Naive thymus-derived CD4-positive, alpha-beta T cell (primary cell): Measurements from ENCODE around the gene CTSA. TPM values are rescaled to one million over a fixed set of nuclear protein-coding genes. Genes with fewer than 3 reads are reported as not detected.

Source experiments
- ATAC-seq: fragments of 150-1000 bp; cut with Tn5 transposase; 2 replicates; pipeline ENCODE4 v1.10.0; 2021; ENCODE audit warnings: mild to moderate bottlenecking, moderate library complexity
- CTCF ChIA-PET: fragments of 350-600 bp; sonication (Branson Sonifier 250); formaldehyde crosslinking; loops from one replicate; lab custom pipeline; 2021; ENCODE audit warnings: antibody characterized with exemption; lab: Charles Lee
- POLR2A ChIA-PET: fragments of 350-600 bp; sonication (Branson Sonifier 250); formaldehyde crosslinking; loops from one replicate; lab custom pipeline; 2021; ENCODE audit warnings: antibody characterized with exemption, inconsistent platforms; lab: Charles Lee
- DNase-seq, 9 donors: peaks; one replicate each; pipeline versions ENCODE4 v3.0.0 to v3.0.0-alpha.2; 2020 to 2022; ENCODE audit warnings: mixed read lengths in 1 of 9
- H3K27ac ChIP-seq: one replicate; pipeline ENCODE4 v1.7.0; 2013; ENCODE audit warnings: mild to moderate bottlenecking, low read depth, low read length, moderate library complexity
- H3K27me3 ChIP-seq, 2 donors: one replicate each; pipeline ENCODE4 v1.7.0; 2013; ENCODE audit warnings: low read length in 2 of 2, mild to moderate bottlenecking in 2 of 2, moderate library complexity in 2 of 2; ENCODE audit not compliant: control insufficient read depth in 2 of 2, insufficient read depth in 2 of 2
- H3K36me3 ChIP-seq, 3 experiments: 1 replicate in 2 of 3; 2 replicates in 1 of 3; pipeline ENCODE4 v1.7.0; 2013; ENCODE audit warnings: low read length in 3 of 3, mild to moderate bottlenecking in 3 of 3, moderate library complexity in 1 of 3; ENCODE audit not compliant: insufficient read depth in 3 of 3, control insufficient read depth in 2 of 3
- H3K4me1 ChIP-seq, 2 donors: one replicate each; pipeline ENCODE4 v1.7.0; 2013; ENCODE audit warnings: low read length in 2 of 2, mild to moderate bottlenecking in 2 of 2, moderate library complexity in 1 of 2; ENCODE audit not compliant: control insufficient read depth in 2 of 2, insufficient read depth in 2 of 2
- H3K4me3 ChIP-seq: 2 replicates; pipeline ENCODE4 v1.7.0; 2013; ENCODE audit warnings: mild to moderate bottlenecking, low read length
- H3K9me3 ChIP-seq, 3 experiments: 1 replicate in 2 of 3; 2 replicates in 1 of 3; pipeline ENCODE4 v1.7.0; 2013; ENCODE audit warnings: low read length in 3 of 3; ENCODE audit not compliant: control insufficient read depth in 2 of 3
- H3K27ac Mint-ChIP-seq, 9 donors: one replicate each; pipeline ENCODE4 v1.8.0; 2020 to 2022; ENCODE audit warnings: mixed read lengths in 9 of 9, mild to moderate bottlenecking in 8 of 9, moderate library complexity in 5 of 9, inconsistent platforms in 2 of 9
- H3K27me3 Mint-ChIP-seq, 5 donors: one replicate each; pipeline ENCODE4 v1.8.0; 2021 to 2022; ENCODE audit warnings: mixed read lengths in 5 of 5, mild to moderate bottlenecking in 1 of 5
- H3K36me3 Mint-ChIP-seq, 5 donors: one replicate each; pipeline ENCODE4 v1.8.0; 2020 to 2022; ENCODE audit warnings: mixed read lengths in 5 of 5, mild to moderate bottlenecking in 3 of 5, inconsistent platforms in 1 of 5
- H3K4me1 Mint-ChIP-seq, 7 donors: one replicate each; pipeline ENCODE4 v1.8.0; 2020 to 2022; ENCODE audit warnings: mixed read lengths in 7 of 7, mild to moderate bottlenecking in 3 of 7, inconsistent platforms in 1 of 7
- H3K4me3 Mint-ChIP-seq, 10 donors: one replicate each; pipeline ENCODE4 v1.8.0; 2020 to 2022; ENCODE audit warnings: mild to moderate bottlenecking in 10 of 10, mixed read lengths in 10 of 10, moderate library complexity in 6 of 10, inconsistent platforms in 2 of 10
- H3K9me3 Mint-ChIP-seq, 11 donors: one replicate each; pipeline ENCODE4 v1.8.0; 2020 to 2022; ENCODE audit warnings: mixed read lengths in 11 of 11, mild to moderate bottlenecking in 4 of 11, inconsistent platforms in 1 of 11, moderate library complexity in 1 of 11
- intact Hi-C, 2 donors: fragments of 100-400 bp; cut with micrococcal nuclease; formaldehyde crosslinking; loops; one replicate each; pipeline ENCODE4 v1.15.1; 2023
- polyA plus RNA-seq, 2 donors: library from polyadenylated mRNA; unstranded; fragments of 300-500 nt; fragmentation: Illumina TruSeq; gene quantifications; one replicate each; pipeline ENCODE4 v1.2.3, GENCODE V29; 2021
- total RNA-seq, 6 experiments: library from RNA in 5 of 6; stranded (reverse) in 5 of 6; gene quantifications; 1 replicate in 5 of 6; 2 replicates in 1 of 6; pipeline ENCODE4 v1.2.3 and lab custom pipeline; 2021 to 2026

Gene CTSA
- total and polyA plus RNA-seq, 7 experiments from 2014 or later: 59.6 to 151 (median 65.1) TPM

DNA sequence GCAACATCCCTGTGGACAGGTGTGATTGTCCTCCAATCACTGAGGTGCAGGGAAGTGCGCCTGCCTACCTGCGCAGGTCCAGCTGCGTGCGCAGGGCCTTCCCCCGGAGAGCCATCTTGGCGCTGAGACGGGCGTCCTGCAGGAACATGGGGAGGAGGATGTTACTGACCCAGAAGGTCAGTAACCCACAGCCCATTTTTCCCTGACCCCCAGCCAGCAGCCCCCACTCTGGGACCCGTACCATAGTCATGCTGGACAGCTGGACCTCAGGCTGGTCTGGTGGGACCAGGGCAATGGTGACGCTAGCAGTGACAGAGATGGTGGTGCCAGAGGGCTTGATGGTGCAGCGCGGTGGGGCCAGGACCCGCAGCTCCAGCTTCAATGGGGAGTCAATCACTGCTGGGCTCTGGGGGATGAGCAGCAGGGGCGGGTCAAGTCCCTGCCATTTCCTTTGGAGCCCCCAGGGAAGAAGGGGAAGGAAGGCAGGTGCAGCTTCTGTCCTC lies 11.1 kb downstream of the CTSA start:
- no peak for DNase-seq
- H3K36me3 ChIP-seq: peaks cover 0 to 16% (median 0%) of the 10 kb centered on the region in 3 experiments
- intact Hi-C loops: no loop called here
- H3K36me3 Mint-ChIP-seq: peaks cover 0 to 14% (median 4%) of the 10 kb centered on the region in 5 donors
- H3K9me3 ChIP-seq: no peaks in the 10 kb centered on the region
- ChIA-PET CTCF (no interaction called here), POLR2A (interaction anchor here (0.7 kb wide), 1 partner anchor 528 kb away, joined by 3 read pairs; no protein-coding TSS in a partner anchor)
- ATAC-seq: no peak
- no peak overlapping the region for H3K27ac Mint-ChIP-seq
- H3K27ac ChIP-seq: no peak overlapping the region
- no peak overlapping the region for H3K4me3 ChIP-seq
- no peaks in the 10 kb centered on the region for H3K9me3 Mint-ChIP-seq
- no peaks in the 10 kb centered on the region for H3K27me3 ChIP-seq
- no peaks in the 10 kb centered on the region for H3K27me3 Mint-ChIP-seq
- no peaks in the 10 kb centered on the region for H3K4me1 ChIP-seq
- H3K4me1 Mint-ChIP-seq: no peaks in the 10 kb centered on the region
- no peak overlapping the region for H3K4me3 Mint-ChIP-seq

GRCh38 chr20:45904583-45905504 lies 13.7 kb downstream of the CTSA start:
- Mint-ChIP-seq H3K36me3 (no peaks in the 10 kb centered on the region), H3K9me3 (no peaks in the 10 kb centered on the region), H3K4me1 (no peaks in the 10 kb centered on the region), H3K27me3 (no peaks in the 10 kb centered on the region), H3K4me3 (no peak overlapping the region), H3K27ac (no peak overlapping the region)
- no peaks in the 10 kb centered on the region for H3K27me3 ChIP-seq
- H3K4me3 ChIP-seq: no peak overlapping the region
- no peaks in the 10 kb centered on the region for H3K9me3 ChIP-seq
- no peaks in the 10 kb centered on the region for H3K36me3 ChIP-seq
- CTCF ChIA-PET: no interaction called here
- intact Hi-C loops: no loop called here
- H3K4me1 ChIP-seq: no peaks in the 10 kb centered on the region
- DNase-seq (no peak), ATAC-seq (no peak)
- no peak overlapping the region for H3K27ac ChIP-seq
- POLR2A ChIA-PET: interaction anchor here (0.8 to 1.3 kb wide), 2 partner anchors 12 to 14 kb away, joined by 3 read pairs; partner anchors contain the start of genes CTSA and NEURL2

- Mint-ChIP-seq H3K27ac (no peak overlapping the region), H3K4me3 (no peak overlapping the region), H3K27me3 (peaks cover 0 to 1% (median 0%) of the 10 kb centered on the region in 5 donors), H3K36me3 (no peaks in the 10 kb centered on the region), H3K4me1 (peaks cover 0 to 3% (median 2%) of the 10 kb centered on the region in 7 donors), H3K9me3 (no peaks in the 10 kb centered on the region)
- Histone ChIP-seq H3K4me3 (no peak overlapping the region), H3K36me3 (no peaks in the 10 kb centered on the region), H3K27ac (no peak overlapping the region), H3K9me3 (no peaks in the 10 kb centered on the region), H3K4me1 (peaks cover 0 to under 1% of the 10 kb centered on the region in 2 donors), H3K27me3 (no peaks in the 10 kb centered on the region)
- DNase-seq (no peak), ATAC-seq (no peak)
- intact Hi-C loops: no loop called here
- ChIA-PET CTCF (no interaction called here), POLR2A (interaction anchor here (0.8 kb wide), 1 partner anchor 12 kb away, joined by 3 read pairs; no protein-coding TSS in a partner anchor)
Observed at GRCh38 chr20:45905505-45906079, 14.5 kb downstream of the CTSA start.

DNA sequence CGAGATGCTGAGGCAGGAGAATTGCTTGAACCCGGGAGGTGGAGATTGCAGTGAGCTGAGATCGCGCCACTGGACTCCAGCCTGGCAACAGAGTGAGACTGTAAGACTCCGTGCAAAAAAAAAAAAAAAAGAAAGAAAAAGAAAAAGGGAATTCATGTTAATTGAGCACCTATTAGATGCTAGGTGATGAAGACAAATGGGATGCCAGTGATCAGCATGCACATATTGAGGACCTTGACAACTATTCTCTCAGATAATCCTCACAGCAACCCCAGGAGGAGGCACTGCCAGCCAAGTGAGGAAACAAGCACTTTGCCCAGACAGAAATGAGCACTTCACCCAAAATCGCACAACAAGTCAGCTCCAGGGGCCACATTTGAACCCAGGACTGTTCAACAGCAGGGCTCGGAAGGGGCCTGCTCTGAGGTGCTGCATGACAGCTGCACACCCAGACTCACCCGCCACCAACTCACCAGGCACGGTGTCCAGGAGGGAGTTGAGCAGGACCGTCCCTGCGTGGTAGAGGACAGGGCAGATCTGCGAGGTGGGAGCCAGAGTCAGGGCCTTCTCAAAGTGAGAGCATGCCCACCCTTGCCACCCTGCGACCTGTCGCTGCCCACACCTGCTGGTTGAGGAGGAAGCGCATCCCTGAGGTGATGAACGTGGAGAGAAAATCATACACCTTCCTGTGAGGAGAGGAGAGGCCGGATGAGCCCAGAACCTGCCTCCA lies 16.2 kb downstream of the CTSA start:
- no peak overlapping the region for H3K27ac ChIP-seq
- no peaks in the 10 kb centered on the region for H3K9me3 ChIP-seq
- CTCF ChIA-PET: no interaction called here
- Mint-ChIP-seq H3K27ac (no peak overlapping the region), H3K4me3 (no peak overlapping the region), H3K9me3 (no peaks in the 10 kb centered on the region), H3K27me3 (peaks cover 0 to 6% (median 3%) of the 10 kb centered on the region in 5 donors), H3K36me3 (no peaks in the 10 kb centered on the region), H3K4me1 (peaks cover 0 to 19% (median 15%) of the 10 kb centered on the region in 7 donors)
- DNase-seq (no peak), ATAC-seq (no peak)
- intact Hi-C loops: no loop called here
- no peak overlapping the region for H3K4me3 ChIP-seq
- POLR2A ChIA-PET: no interaction called here
- no peaks in the 10 kb centered on the region for H3K27me3 ChIP-seq
- peaks cover 13 to 17% of the 10 kb centered on the region in 2 donors for H3K4me1 ChIP-seq
- no peaks in the 10 kb centered on the region for H3K36me3 ChIP-seq

DNA sequence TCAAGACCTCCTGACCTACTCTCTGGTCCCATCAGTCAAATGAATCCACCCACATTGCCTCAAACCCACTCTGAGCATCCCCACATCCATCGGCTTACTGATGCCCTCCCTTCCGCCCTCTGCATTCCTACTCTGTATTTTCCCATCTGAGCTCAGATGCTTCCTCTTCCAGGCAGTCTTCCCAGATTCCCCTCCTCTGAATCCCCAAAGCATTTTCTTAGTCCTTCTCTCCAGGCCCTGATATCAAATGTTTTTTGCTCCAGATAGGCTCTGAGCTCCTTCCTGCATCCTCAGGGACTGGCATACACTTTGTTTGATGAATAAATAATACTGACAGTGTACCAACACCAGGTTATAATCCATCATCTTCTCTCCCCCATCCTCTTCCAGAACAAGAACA lies 16.9 kb downstream of the CTSA start:
- ChIA-PET CTCF (no interaction called here), POLR2A (no interaction called here)

DNA sequence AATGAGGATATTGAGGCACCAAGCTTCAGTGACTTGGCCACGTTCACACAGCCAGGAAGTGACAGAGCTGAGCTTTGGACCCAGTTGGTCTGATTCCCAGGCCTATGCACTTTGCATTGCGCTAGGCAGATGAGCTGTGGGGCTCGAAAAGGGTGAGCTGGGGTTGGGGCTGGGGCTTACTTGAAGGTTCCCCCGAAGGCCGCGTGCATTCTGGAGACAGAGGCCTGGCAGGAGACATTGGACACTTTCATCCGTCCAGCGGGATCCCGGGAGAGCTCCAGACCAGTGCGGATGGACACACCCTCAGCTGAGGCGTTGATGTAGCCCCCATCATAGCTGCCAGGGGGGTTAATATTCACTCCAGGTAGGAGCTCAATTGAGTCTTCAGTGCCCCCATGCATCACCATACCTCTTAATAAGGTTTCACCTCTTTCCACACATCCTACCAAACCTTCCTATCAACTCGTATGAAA lies 18.2 kb downstream of the CTSA start:
- POLR2A ChIA-PET: interaction anchor here (0.7 to 3.2 kb wide), 2 partner anchors 25 to 648 kb away, joined by 3 to 18 read pairs; partner anchors contain the start of gene PCIF1

More for the DNA sequence above, 16.9 kb downstream of the CTSA start:
- no peak overlapping the region for H3K27ac Mint-ChIP-seq
- H3K4me3 ChIP-seq: no peak overlapping the region
- H3K27me3 ChIP-seq: no peaks in the 10 kb centered on the region
- DNase-seq: no peak
- H3K4me1 Mint-ChIP-seq: peaks cover 0 to 21% (median 16%) of the 10 kb centered on the region in 7 donors
- no peak overlapping the region for H3K4me3 Mint-ChIP-seq
- H3K27me3 Mint-ChIP-seq: peaks cover 0 to 9% (median 4%) of the 10 kb centered on the region in 5 donors
- H3K36me3 ChIP-seq: no peaks in the 10 kb centered on the region
- no peaks in the 10 kb centered on the region for H3K9me3 ChIP-seq
- intact Hi-C loops: no loop called here
- H3K4me1 ChIP-seq: peaks cover 13 to 17% of the 10 kb centered on the region in 2 donors
- no peak overlapping the region for H3K27ac ChIP-seq
- H3K36me3 Mint-ChIP-seq: no peaks in the 10 kb centered on the region
- no peaks in the 10 kb centered on the region for H3K9me3 Mint-ChIP-seq
- no peak for ATAC-seq

More for the DNA sequence above, 18.2 kb downstream of the CTSA start:
- DNase-seq: no peak
- no peaks in the 10 kb centered on the region for H3K9me3 Mint-ChIP-seq
- no peaks in the 10 kb centered on the region for H3K36me3 ChIP-seq
- H3K27me3 ChIP-seq: no peaks in the 10 kb centered on the region
- no peak overlapping the region for H3K4me3 ChIP-seq
- H3K4me3 Mint-ChIP-seq: no peak overlapping the region
- H3K27ac ChIP-seq: no peak overlapping the region
- intact Hi-C loops: no loop called here
- peaks cover 0 to 21% (median 16%) of the 10 kb centered on the region in 7 donors for H3K4me1 Mint-ChIP-seq
- CTCF ChIA-PET: interaction anchor here (0.5 kb wide), 1 partner anchor 10 kb away, joined by 4 read pairs; no protein-coding TSS in a partner anchor
- no peaks in the 10 kb centered on the region for H3K36me3 Mint-ChIP-seq
- H3K27me3 Mint-ChIP-seq: peaks cover 0 to 14% (median 8%) of the 10 kb centered on the region in 5 donors
- peaks cover 13 to 17% of the 10 kb centered on the region in 2 donors for H3K4me1 ChIP-seq
- H3K27ac Mint-ChIP-seq: peak overlapping the region in 2 of 9 donors; percentile 58 to 69
- ATAC-seq: no peak
- H3K9me3 ChIP-seq: no peaks in the 10 kb centered on the region
